ENCODE data around the gene EML4. TPM values are rescaled to one million over a fixed set of nuclear protein-coding genes. Genes with fewer than 3 reads are reported as not detected.

Gene EML4
- total and polyA plus RNA-seq, 10 donors, result 25.4 to 176 (median 88.2) TPM

DNA sequence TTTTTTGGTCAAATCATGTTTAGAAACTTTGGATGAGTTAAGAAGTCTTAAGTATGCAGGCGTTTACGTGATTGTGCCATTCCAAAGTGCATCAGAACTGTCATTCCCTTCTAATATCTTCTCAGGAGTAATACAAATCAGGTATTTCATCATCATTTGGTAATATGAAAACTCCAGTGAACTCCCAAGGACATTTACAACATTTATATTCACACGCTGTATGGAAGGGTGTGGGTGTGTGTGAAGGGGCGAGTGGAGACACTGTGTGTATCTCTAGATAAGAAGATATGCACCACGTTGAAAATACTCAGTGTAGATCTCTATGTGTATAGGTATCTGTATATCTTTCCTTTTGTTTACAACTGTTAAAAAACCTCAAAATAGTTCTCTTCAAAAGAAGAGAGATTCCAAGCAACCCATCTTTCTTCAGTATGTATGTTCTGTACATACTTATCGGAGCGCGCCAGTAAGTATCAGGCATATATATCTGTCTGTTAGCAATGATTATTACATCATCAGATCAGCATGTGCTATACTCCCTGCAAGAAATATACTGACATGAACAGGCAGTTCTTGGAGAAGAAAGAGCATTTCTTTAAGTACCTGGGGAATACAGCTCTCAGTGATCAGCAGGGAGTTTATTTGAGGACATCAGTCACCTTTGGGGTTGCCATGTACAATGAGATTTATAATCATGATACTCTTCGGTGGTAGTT lies 162.6 kb downstream of the EML4 start:
- H3K4me3 ChIP-seq, result no peak overlapping the region
- no peak overlapping the region for H3K27ac ChIP-seq
- H3K4me1 ChIP-seq, result peaks cover 0 to 4% (median 0%) of the 10 kb centered on the region in 6 donors
- no peak for DNase-seq
- TF ChIP-seq, protein P1, sequence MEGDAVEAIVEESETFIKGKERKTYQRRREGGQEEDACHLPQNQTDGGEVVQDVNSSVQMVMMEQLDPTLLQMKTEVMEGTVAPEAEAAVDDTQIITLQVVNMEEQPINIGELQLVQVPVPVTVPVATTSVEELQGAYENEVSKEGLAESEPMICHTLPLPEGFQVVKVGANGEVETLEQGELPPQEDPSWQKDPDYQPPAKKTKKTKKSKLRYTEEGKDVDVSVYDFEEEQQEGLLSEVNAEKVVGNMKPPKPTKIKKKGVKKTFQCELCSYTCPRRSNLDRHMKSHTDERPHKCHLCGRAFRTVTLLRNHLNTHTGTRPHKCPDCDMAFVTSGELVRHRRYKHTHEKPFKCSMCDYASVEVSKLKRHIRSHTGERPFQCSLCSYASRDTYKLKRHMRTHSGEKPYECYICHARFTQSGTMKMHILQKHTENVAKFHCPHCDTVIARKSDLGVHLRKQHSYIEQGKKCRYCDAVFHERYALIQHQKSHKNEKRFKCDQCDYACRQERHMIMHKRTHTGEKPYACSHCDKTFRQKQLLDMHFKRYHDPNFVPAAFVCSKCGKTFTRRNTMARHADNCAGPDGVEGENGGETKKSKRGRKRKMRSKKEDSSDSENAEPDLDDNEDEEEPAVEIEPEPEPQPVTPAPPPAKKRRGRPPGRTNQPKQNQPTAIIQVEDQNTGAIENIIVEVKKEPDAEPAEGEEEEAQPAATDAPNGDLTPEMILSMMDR (IDR thresholded peaks at IDR 0.05 in 8 of 11, conservative IDR thresholded peaks at IDR 0.05 in 3 of 11), result no peak
- TF ChIP-seq POLR2A (IDR thresholded peaks at IDR 0.05), result no peak
- no peak for TF ChIP-seq POLR2AphosphoS5 (IDR thresholded peaks at IDR 0.05)
- no peaks in the 10 kb centered on the region for H3K27me3 ChIP-seq (replicated peaks in 1 of 7)
- intact Hi-C loops (cut with DNase I; ENCODE audit: low total_unique reads), result no loop called here
- H3K36me3 ChIP-seq, result peaks cover 5 to 100% (median 86%) of the 10 kb centered on the region in 6 donors
- H3K9me3 ChIP-seq, result no peaks in the 10 kb centered on the region
- 88 to 95% (median 93%) methylated on average over 9 of the region's 9 CpGs for WGBS, 5 donors

DNA sequence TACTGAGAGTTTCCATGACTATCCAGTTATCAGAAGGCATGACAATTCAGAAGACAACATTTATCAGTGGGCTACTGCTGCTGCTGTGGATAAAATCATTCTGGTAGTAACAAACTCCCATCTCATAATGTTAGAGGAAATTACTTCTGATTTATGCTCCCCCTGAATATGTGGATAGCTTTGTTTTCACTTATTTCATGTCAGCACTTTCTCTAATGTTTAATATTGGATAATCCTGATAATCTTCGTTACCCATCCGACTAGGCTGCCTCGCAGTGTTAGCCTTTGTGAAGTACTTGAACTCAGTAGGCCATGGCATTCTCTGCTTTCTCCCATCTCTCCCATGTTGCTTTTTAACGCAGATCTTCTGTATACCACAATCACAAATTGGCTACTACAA lies 163.4 kb downstream of the EML4 start:
- H3K36me3 ChIP-seq, result peaks cover 5 to 100% (median 79%) of the 10 kb centered on the region in 6 donors
- H3K9me3 ChIP-seq, result no peaks in the 10 kb centered on the region
- WGBS, 5 donors, result 94 to 98% (median 97%) methylated on average over 4 of the region's 4 CpGs
- intact Hi-C loops (cut with DNase I; ENCODE audit: low total_unique reads), result no loop called here
- no peak overlapping the region for H3K27ac ChIP-seq
- H3K27me3 ChIP-seq (replicated peaks in 1 of 7), result no peaks in the 10 kb centered on the region
- DNase-seq, result no peak
- no peak overlapping the region for H3K4me3 ChIP-seq
- no peak for TF ChIP-seq POLR2A (IDR thresholded peaks at IDR 0.05)
- TF ChIP-seq POLR2AphosphoS5 (IDR thresholded peaks at IDR 0.05), result no peak
- TF ChIP-seq, protein P1 (IDR thresholded peaks at IDR 0.05 in 8 of 11, conservative IDR thresholded peaks at IDR 0.05 in 3 of 11), result no peak
- peaks cover 0 to 4% (median 0%) of the 10 kb centered on the region in 6 donors for H3K4me1 ChIP-seq

DNA sequence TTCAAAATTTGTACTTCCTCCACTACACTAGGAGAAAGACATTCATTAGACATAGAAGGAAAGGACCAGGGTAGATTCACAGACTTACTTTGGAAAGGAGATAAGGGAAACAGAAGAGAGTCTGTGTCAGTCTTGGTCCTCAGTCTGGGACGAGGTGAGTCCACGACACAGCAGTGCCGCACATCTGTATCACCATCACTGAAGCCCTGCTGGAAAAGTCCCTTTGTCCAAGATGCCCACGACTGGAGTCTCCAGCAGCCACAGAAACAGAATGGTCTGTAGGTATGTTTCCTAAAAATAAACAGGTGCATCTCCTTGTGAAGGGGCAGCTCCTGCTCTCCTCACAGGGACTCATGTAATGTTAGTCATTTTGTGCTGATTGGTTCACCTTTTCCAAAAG lies 164.4 kb downstream of the EML4 start:
- H3K27me3 ChIP-seq (replicated peaks in 1 of 7), result no peaks in the 10 kb centered on the region
- TF ChIP-seq POLR2A (IDR thresholded peaks at IDR 0.05) (no peak), POLR2AphosphoS5 (IDR thresholded peaks at IDR 0.05) (no peak)
- TF ChIP-seq, protein P1 (IDR thresholded peaks at IDR 0.05 in 8 of 11, conservative IDR thresholded peaks at IDR 0.05 in 3 of 11), result no peak
- peaks cover 5 to 100% (median 79%) of the 10 kb centered on the region in 6 donors for H3K36me3 ChIP-seq
- H3K9me3 ChIP-seq, result no peaks in the 10 kb centered on the region
- H3K27ac ChIP-seq, result no peak overlapping the region
- WGBS, 5 donors, result 94 to 98% (median 96%) methylated on average over 4 of the region's 4 CpGs
- no peak overlapping the region for H3K4me3 ChIP-seq
- intact Hi-C loops (cut with DNase I; ENCODE audit: low total_unique reads), result no loop called here
- no peak for DNase-seq
- peaks cover 0 to 4% (median 0%) of the 10 kb centered on the region in 6 donors for H3K4me1 ChIP-seq

DNA sequence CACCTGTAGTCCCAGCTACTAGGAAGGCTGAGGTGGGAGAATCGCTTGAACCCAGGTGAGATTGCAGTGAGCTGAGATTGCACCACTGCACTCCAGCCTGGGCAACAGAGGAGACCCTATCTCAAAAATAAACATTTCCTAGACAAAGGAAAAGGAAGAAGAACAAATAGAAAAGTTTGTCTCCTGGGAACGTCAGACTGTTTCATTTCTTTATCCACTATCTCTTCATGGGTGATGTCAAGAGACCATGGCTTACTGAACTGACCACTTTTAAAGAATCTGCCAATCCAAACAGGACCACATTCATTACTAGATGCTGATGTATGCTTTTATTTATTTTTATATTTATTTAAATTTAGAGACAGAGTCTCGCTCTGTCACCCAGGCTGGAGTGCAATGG lies 165.1 kb downstream of the EML4 start:
- TF ChIP-seq POLR2AphosphoS5 (IDR thresholded peaks at IDR 0.05), result no peak
- TF ChIP-seq, protein P1 (IDR thresholded peaks at IDR 0.05 in 8 of 11, conservative IDR thresholded peaks at IDR 0.05 in 3 of 11), result no peak
- no peak for TF ChIP-seq POLR2A (IDR thresholded peaks at IDR 0.05)
- intact Hi-C loops (cut with DNase I; ENCODE audit: low total_unique reads), result no loop called here
- 91 to 97% (median 94%) methylated on average over 3 of the region's 3 CpGs for WGBS, 5 donors
- no peaks in the 10 kb centered on the region for H3K9me3 ChIP-seq
- no peak overlapping the region for H3K4me3 ChIP-seq
- no peak overlapping the region for H3K27ac ChIP-seq
- DNase-seq, result no peak
- H3K4me1 ChIP-seq, result peaks cover 0 to 4% (median 0%) of the 10 kb centered on the region in 6 donors
- peaks cover 5 to 100% (median 73%) of the 10 kb centered on the region in 6 donors for H3K36me3 ChIP-seq
- no peaks in the 10 kb centered on the region for H3K27me3 ChIP-seq (replicated peaks in 1 of 7)

All from spleen (tissue), 11 donors.